ENCODE measurements around the gene LPAR2.
A peak's percentile ranks its signal among the peaks of the same experiment; 100 is the strongest.
"Not testable (repeated sequence)": the region's sequence is repeated elsewhere in the genome, so short reads cannot be mapped to it uniquely, and the experiment has no call there.

The LPAR2 gene

GRCh38 chr19:19627621-19628500 is at the start of gene LPAR2:
Gene LPAR2, minus strand, starts transcription at chr19:19628220. Its CDS starts 945 bp downstream, at chr19:19627275.
- TF ChIP-seq Cebpa-rat (IDR thresholded peaks at IDR 0.05): no peak
- Histone ChIP-seq H4K20me1 (peaks cover 3 to 52% (median 25%) of the 10 kb centered on the region in 11 experiments; a peak in 17 of 22 replicates), H3K4me3 (peak within 1 kb of the TSS; percentile 58 to 86 (median 76)), H3K4me2 (peak within 1 kb of the TSS; percentile 83 to 99 (median 97)), H3K9me3 (replicated peaks in 1 of 11) (no peaks in the 10 kb centered on the region), H3K27me3 (no peaks in the 10 kb centered on the region), H3K9ac (peak within 1 kb of the TSS; percentile 71 to 94 (median 83)), H3K27ac (peak within 1 kb of the TSS in 10 of 11 experiments; percentile 47 to 87 (median 82); a peak in 19 of 22 replicates), H3K4me1 (peaks cover 15 to 50% (median 48%) of the 10 kb centered on the region in 10 experiments), H3K36me3 (peaks cover 30 to 55% (median 47%) of the 10 kb centered on the region in 11 experiments)

DNA sequence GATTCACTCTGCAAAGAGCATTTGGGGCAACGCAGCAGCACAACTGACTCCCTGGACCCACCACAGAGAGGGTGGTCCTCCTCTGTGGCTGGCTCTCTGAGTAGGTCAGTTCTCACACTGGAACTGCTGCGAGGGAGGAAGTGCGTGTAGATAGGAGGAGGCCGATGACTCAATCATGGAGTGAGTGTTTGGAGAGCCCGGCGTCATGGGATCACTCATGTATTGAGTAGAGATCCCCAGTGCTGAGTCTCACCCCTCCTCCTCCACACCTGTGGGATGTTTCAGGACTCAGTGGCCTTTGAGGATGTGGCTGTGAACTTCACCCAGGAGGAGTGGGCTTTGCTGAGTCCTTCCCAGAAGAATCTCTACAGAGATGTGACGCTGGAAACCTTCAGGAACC is 49.6 kb upstream of the LPAR2 start:
- Histone ChIP-seq H3K36me3 (peaks cover 97 to 100% (median 100%) of the 10 kb centered on the region in 11 experiments), H3K9ac (no peak overlapping the region), H3K4me3 (peak overlapping the region in 4 of 10 experiments; percentile 16 to 40 (median 20); a peak in 4 of 20 replicates), H3K4me1 (peaks cover 0 to 4% (median 0%) of the 10 kb centered on the region in 10 experiments; a peak in 1 of 20 replicates), H3K4me2 (no peak overlapping the region), H3K27ac (no peak overlapping the region), H3K27me3 (no peaks in the 10 kb centered on the region), H4K20me1 (no peaks in the 10 kb centered on the region), H3K9me3 (replicated peaks in 1 of 11) (peaks cover 97 to 100% (median 99%) of the 10 kb centered on the region in 11 experiments)
- TF ChIP-seq Cebpa-rat (IDR thresholded peaks at IDR 0.05): no peak

DNA sequence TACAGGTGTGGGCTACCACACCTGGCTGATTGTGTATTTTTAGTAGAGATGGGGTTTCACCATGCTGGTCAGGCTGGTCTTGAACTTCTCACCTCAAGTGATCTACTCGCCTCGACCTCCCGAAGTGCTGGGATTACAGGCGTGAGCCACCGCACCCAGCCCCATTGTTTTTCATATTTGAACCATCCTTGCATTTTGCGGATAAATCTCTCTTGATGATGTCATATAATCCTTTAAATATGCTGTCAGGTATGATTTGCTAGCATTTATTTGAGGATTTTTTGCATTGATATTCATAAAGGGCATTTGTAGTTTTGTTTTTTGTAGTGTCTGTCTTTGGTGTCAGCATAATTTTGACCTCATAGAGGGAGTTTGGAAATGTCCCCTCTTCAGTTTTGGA is 46.3 kb upstream of the LPAR2 start:
- Histone ChIP-seq H3K27ac (no peak overlapping the region), H3K4me1 (peaks cover 12 to 19% (median 13%) of the 10 kb centered on the region in 10 experiments), H3K27me3 (no peaks in the 10 kb centered on the region), H3K4me3 (0 out of 20 replicates have a peak overlapping the region, but pooled peaks of 1 of the 10 experiments have one; percentile 16), H3K4me2 (no peak overlapping the region), H3K9ac (no peak overlapping the region), H3K36me3 (peaks cover 74 to 94% (median 89%) of the 10 kb centered on the region in 11 experiments), H3K9me3 (replicated peaks in 1 of 11) (peaks cover 78 to 95% (median 90%) of the 10 kb centered on the region in 11 experiments), H4K20me1 (no peaks in the 10 kb centered on the region; a peak in 1 of 22 replicates)
- no peak for TF ChIP-seq Cebpa-rat (IDR thresholded peaks at IDR 0.05)

DNA sequence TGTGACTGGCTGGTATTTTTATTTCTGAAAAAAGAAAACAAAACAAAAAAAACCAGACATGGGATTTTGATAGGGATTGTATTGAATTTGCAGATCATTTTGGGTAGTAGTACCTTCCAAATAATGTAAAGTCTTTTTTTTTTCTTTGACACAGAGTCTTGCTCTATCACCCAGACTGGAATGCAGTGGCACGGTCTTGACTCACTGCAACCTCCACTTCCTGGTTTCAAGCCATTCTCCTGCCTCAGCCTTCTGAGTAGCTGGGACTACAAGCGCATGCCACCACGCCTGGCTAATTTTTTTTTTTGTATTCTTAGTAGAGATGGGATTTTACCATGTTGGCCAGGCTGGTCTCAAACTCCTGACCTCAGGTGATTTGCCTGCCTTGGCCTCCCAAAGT is 44.8 kb upstream of the LPAR2 start:
- Histone ChIP-seq H3K36me3 (peaks cover 59 to 79% (median 74%) of the 10 kb centered on the region in 11 experiments), H4K20me1 (no peaks in the 10 kb centered on the region; a peak in 1 of 22 replicates), H3K4me3 (no peak overlapping the region), H3K9me3 (replicated peaks in 1 of 11) (peaks cover 63 to 80% (median 75%) of the 10 kb centered on the region in 11 experiments), H3K27ac (no peak overlapping the region), H3K4me1 (peaks cover 18 to 23% (median 20%) of the 10 kb centered on the region in 10 experiments), H3K9ac (no peak overlapping the region), H3K27me3 (no peaks in the 10 kb centered on the region), H3K4me2 (no peak overlapping the region)
- no peak for TF ChIP-seq Cebpa-rat (IDR thresholded peaks at IDR 0.05)

DNA sequence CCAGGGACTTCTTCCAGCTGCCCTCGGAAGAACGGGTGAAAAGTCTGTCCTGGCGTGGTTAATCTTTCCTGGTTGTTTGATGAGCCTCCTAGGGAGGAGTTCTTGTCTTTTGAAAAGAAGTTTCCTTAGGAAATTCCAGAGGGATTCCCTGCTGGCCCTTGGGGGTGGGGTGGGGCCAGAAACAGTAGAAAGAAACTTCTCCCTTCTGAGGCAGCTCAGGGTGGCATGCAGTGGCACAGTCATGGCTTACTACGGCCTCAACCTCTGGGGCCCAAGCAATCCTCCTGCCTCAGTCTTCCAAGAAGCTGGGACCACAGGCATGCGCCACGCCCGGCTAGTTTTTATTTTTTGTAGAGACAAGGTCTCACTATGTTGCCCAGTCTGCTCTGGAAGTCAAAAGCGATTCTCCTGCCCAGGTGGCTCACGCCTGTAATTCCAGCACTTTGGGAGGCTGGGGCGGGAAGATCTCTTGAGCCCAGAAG is 42.1 kb upstream of the LPAR2 start:
- Histone ChIP-seq H3K4me2 (peak overlapping the region; percentile 83 to 97 (median 91)), H3K9ac (peak overlapping the region; percentile 93 to 99 (median 96); a peak in 18 of 22 replicates)
- no peak for TF ChIP-seq Cebpa-rat (IDR thresholded peaks at IDR 0.05)

DNA sequence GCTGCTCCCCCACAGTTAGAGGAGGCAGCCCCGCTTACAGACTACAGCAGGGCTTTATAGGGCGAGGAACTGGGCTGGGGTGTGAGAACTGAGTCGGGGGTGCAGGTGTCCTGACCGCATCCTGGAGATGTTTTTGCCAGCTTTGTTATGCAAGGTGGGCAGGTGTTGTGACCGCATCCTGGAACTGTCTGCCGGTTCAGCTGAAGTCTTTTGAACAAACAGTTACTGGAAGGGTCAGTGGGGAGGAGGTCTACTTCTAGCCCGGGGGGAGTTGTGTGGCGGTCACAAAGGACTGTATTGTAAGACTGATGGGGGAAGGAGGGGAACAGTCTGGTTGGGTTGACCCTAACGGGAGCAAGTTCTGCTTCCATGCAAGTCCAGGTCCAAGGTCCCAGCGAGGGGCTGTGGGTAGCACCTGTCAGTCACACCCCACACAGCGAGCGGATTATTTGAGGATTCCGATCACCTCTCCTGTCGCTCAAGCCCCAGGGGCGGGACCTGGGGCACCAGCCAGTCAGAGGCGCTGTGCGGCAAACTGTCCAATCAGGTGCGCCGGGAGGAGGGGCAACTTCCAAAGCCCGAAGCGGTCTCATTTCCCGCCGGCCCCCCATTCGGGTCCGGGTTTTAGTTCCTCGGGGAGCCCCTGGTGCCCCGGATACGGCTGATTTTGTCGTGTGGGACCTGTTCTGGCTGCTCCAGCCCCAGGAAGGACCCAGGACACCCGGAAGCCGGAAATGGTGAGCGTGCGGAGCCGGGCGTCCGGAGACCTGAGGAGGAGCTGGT is 40.4 kb upstream of the LPAR2 start, which contains the start of gene ZNF101:
Gene ZNF101 (plus strand): TSS at position 610 of the 783 bp plus-strand sequence. CDS start 125 bp downstream, at position 735.
- Histone ChIP-seq H3K4me2 (peak within 1 kb of the TSS; percentile 83 to 99 (median 91)), H3K27me3 (no peaks in the 10 kb centered on the region), H3K9ac (peak within 1 kb of the TSS; percentile 93 to 99 (median 96)), H4K20me1 (no peaks in the 10 kb centered on the region; a peak in 1 of 22 replicates), H3K4me3 (peak within 1 kb of the TSS; percentile 87 to 100 (median 96)), H3K9me3 (replicated peaks in 1 of 11) (peaks cover 19 to 36% (median 31%) of the 10 kb centered on the region in 11 experiments; a peak in 21 of 22 replicates), H3K36me3 (peaks cover 15 to 35% (median 30%) of the 10 kb centered on the region in 11 experiments), H3K4me1 (peaks cover 29 to 51% (median 39%) of the 10 kb centered on the region in 10 experiments), H3K27ac (peak within 1 kb of the TSS; percentile 91 to 98 (median 93))
- TF ChIP-seq Cebpa-rat (IDR thresholded peaks at IDR 0.05): peak in 2 of 11 experiments; percentile 37 to 50; a peak in 2 of 22 replicates

More for the DNA sequence above, 42.1 kb upstream of the LPAR2 start:
- Histone ChIP-seq H4K20me1 (no peaks in the 10 kb centered on the region; a peak in 1 of 22 replicates), H3K36me3 (peaks cover 32 to 52% (median 47%) of the 10 kb centered on the region in 11 experiments), H3K27ac (peak overlapping the region in 6 of 11 experiments; percentile 92 to 98 (median 94); a peak in 5 of 22 replicates), H3K4me1 (peaks cover 23 to 44% (median 33%) of the 10 kb centered on the region in 10 experiments), H3K27me3 (no peaks in the 10 kb centered on the region), H3K9me3 (replicated peaks in 1 of 11) (peaks cover 36 to 53% (median 48%) of the 10 kb centered on the region in 11 experiments), H3K4me3 (peak overlapping the region; percentile 87 to 100 (median 96); a peak in 17 of 20 replicates)

- not testable (repeated sequence) for H3K4me2 ChIP-seq; H3K9me3 ChIP-seq (replicated peaks in 1 of 11); H3K9ac ChIP-seq; H3K27me3 ChIP-seq; H3K4me3 ChIP-seq
- peaks cover 0 to 16% (median 9%) of the 10 kb centered on the region in 11 experiments; a peak in 12 of 22 replicates for H3K36me3 ChIP-seq
- peaks cover 48 to 71% (median 61%) of the 10 kb centered on the region in 10 experiments for H3K4me1 ChIP-seq
- peak overlapping the region in 1 of 11 experiments; percentile 98; a peak in 1 of 22 replicates for H3K27ac ChIP-seq
- peaks cover 0 to 22% (median 12%) of the 10 kb centered on the region in 11 experiments; a peak in 11 of 22 replicates for H4K20me1 ChIP-seq
Observed at GRCh38 chr19:19665420-19665948, 37.5 kb upstream of the LPAR2 start.
